ENCODE results near the gene BRF1.
"Not testable (repeated sequence)": the region's sequence is repeated elsewhere in the genome, so short reads cannot be mapped to it uniquely, and the experiment has no call there.

The BRF1 gene

GRCh38 chr14:105314287-105315200 is 13.7 kb upstream of the BRF1 start, which contains the start of gene PACS2:
TSS of gene PACS2 (plus strand) at chr14:105314748. CDS start at chr14:105314919, 171 bp downstream.
- DNase-seq, result peak; percentile 79

- DNase-seq, result no peak
These were observed 12.8 kb upstream of the BRF1 start for GRCh38 chr14:105313381-105314286.

GRCh38 chr14:105312973-105313372 is 12.2 kb upstream of the BRF1 start:
- no peak for DNase-seq

- no peak for DNase-seq
These were observed 11.0 kb upstream of the BRF1 start for GRCh38 chr14:105311838-105312237.

GRCh38 chr14:105309371-105309770 is 8.6 kb upstream of the BRF1 start:
- DNase-seq, result no peak

- DNase-seq, result no peak
These were observed 6.4 kb upstream of the BRF1 start for GRCh38 chr14:105307052-105307727.

- no peak for DNase-seq
These were observed 5.0 kb upstream of the BRF1 start for GRCh38 chr14:105305791-105306190.

- no peak for DNase-seq
These were observed 4.5 kb upstream of the BRF1 start for GRCh38 chr14:105305345-105305744.

DNA sequence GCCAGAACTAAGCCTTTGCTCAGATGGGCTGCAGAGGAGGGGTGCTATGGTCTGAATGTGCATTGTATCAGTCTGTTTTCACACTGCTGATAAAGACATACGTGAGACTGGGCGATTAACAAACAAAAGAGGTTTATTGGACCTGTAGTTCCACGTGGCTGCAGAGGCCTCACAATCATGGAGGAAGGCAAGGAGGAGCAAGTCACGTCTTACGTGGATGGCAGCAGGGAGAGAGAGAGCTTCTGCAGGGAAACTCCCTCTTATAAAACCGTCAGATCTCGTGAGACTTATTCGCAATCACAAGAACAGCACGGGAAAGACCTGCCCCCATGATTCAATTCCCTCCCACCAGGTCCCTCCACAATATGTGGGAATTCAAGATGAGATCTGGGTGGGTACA is 3.8 kb upstream of the BRF1 start:
- no peak for DNase-seq

- DNase-seq, result no peak
These were observed 3.1 kb upstream of the BRF1 start for GRCh38 chr14:105303949-105304348.

- DNase-seq, result not testable (repeated sequence)
These were observed 1.1 kb upstream of the BRF1 start for GRCh38 chr14:105301915-105302249.

GRCh38 chr14:105301103-105301914 is 508 bp upstream of the BRF1 start:
- DNase-seq, result peak; percentile 99

DNA sequence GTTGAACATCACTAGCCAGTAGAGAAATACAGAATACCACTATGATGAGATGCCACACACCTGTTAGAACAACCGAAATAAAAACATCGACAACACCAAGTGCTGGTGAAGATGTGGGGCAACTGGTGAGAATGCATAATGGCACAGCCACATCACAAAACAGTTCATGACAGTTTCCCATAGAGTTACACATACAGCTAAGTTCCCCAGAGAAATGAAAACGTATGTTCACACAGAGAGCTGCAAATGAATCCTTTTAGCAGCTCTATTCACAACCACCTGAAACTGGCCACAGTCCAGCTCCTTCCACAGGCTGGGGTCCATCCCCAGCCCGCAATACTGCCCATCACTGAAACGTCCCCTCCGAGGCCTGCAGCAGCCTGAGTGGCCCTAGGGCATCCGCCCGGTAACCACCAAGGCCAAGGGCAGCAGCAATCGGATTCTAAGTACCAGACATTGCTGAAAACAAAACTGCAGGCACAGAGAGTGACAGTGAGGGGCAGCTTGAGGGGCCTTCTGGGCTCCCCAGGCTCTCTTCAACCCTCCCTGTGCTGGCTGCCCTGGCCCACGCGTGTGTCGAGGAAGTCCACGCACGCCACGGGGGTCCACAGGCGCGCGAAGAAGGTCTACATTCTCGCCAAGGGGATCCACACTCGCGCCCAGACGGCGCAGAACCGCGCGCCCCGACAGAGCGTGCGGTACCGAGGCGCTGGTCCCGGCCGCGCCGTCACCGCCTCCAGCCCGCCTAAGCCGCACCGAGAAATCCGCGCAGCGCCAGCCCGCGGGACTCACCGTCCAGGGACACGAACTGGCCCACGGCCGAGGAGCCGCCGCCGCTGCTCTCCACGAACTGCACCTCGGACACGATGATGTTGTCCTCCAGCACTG is 903 bp downstream of the BRF1 start:
- DNase-seq, result peak; percentile 41

GRCh38 chr14:105297311-105297710 is 3.5 kb downstream of the BRF1 start:
- DNase-seq, result not testable (repeated sequence)

DNA sequence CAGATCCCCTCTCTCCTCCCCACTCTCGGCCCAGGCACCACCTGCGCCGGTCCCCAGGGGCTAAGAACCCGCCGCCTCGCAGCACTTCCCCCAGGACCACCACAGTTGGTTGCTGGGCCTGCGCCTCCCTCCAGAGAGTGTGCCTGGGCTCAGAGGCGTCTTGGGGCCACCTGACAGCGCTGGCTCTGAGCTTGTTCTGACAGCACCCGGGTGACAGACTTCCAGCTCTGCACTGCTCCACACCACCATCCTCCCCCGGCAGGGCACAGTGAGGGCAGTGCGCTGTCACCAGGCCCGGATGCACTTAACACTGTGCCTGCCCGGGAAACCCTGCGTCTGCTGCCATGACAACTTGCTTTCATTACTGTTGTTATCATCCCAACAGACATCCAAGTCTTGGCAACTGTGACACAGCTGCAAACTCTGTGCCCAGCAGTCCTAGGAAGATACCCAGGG is 6.6 kb downstream of the BRF1 start:
- peak; percentile 46 for DNase-seq

DNA sequence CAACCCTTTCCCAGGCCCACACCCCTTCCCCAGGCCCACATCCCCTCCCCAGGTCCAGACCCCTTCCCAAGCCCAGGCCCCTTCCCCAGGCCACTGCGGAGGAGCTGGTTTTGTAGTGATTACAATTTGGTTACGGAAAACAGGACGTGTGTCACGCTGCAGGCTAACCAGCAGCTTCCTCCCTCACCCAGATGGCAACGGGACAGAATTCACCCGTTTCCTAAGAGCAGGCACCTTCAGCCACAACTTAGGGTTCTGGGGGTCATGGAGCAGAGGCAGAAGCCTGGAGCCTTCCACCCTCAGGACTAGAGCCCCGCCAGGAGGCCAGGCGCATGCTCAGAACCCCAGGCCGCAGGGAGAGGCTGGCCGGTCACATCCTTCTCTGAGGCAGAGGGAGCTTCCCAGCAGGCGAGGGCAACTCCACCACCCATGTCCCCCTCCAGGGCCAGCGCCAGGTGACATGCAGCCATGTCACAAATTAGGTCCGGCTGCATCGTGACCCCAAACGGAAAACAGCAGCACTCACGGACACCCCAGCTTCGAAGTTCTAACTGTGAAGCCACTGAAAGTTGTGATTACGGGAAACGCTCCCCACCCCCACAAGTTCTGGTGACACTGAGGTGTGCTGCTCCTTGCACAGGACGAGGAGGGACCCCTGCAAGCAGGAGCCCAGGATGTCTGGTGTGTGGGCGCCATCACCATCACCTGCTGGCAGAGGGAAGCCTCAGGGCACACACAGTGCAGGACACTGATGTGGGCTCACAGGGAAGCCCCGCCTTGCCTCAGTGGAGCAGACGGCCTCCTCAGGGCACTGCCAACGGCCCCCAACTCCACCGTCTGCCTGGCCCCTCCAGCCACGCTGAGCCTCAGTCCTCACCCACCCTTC is 7.7 kb downstream of the BRF1 start:
- DNase-seq, result no peak

- DNase-seq, result no peak
These were observed 10.0 kb downstream of the BRF1 start for GRCh38 chr14:105290621-105291346.

- not testable (repeated sequence) for DNase-seq
These were observed 11.9 kb downstream of the BRF1 start for GRCh38 chr14:105288936-105289335.

All from activated naive CD4-positive, alpha-beta T cell treated with anti-CD3 and anti-CD28 coated beads, Interleukin-2, amount 50 U/mL, for 16 hours (primary cell).